ENCODE data around the gene USP6NL.

Gene USP6NL

DNA sequence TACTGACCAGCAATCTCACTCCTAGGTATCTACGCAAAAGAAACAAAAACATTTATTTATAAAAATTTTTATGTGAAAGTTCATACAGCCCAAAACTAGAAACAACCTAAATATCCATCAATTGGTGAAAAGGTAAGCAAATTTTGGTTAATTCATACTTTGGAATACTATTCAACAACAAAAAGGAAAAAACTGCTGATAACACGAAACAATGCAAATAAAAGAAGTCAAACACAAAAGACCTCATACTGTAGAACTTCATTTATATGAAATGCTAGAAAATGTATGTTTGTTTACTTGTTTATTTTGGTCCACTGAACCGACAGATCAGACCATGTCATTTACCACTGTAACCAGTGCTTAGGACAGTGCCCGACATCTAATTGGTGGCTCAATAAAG is 60.3 kb downstream of the USP6NL start:
- no peak for DNase-seq (ENCODE audit: low spot score)

DNA sequence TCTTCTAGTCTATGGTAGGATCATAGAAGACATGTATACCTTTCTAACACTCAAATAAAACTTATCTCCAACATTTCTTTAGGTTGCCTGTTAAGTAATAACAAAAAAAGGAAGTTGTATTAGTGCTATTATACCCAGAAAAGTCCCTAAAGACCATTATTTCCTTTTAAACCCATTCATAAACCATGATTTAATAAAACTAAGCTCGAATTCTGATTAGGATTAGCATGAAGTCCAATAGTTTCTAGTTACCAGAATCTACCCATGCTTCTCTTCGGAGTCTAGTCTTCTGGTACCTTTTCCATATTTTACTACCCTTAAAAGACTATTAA is 62.7 kb downstream of the USP6NL start:
- no peak for DNase-seq (ENCODE audit: low spot score)

DNA sequence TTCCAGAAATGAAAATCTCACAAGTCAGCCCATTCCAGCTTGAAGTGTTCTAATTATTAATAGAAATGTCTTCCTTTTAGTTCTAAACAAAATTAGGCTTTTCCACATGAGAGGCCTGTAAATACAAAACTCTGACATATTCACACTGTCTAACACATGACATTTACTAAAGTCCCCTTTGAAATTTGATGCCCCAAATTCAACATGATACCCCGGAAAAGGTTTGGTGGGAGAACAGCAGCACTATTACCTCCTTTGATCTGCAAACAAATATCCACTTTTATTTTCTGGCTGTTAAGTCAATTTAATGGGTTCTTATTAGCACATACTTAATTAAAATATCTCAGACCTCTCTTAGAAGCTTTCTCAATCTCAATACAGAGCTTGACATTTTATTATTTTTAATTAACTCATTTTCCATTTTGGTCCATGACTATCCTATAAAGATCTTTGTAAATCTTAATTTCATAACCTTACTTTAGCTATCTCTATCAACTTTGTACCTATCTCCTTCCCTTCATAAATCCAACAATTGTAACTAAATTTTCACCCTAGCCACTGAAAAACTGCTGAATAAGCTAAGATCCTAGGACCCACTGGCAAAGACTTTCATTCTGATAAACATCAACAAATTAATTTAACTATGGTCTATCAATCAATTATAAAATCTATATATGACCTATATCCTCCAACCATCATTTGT is 63.2 kb downstream of the USP6NL start:
- no peak for DNase-seq (ENCODE audit: low spot score)

DNA sequence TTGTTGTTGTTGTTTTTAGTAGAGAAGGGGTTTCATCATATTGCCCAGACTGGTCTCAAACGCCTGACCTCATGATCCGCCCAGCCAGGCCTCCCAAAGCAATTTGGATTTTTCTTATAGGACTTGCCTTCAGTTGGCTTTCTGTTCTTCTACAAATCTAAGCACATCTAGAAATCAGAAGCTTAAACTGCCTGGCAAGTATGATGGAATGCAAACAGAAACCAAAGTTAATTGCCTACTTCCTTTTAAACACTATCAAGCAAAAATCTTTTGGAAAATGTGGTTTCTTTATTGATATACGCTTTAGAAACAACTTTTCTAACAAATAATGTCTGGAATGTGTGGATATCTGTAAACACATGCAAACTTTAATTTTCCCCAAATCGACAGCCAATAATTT is 64.9 kb downstream of the USP6NL start:
- no peak for DNase-seq (ENCODE audit: low spot score)

DNA sequence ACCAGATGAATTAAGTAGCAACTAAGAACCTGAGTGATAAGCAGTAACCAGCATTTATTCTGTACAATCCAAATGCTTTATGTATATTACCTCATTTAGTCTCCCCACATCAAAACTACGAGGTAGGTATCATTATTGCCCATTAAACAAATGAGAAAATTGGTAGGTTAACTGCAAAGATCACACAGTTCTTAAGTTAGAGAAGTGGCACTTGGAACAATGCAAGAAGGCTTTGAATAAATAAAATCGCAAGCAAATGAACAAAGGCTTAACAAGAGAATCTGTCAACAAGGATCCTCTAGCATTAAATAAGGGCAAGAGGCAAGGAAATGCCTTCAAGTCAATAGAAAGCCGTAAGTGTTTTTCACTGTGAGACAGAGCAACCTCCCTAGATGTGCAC is 70.2 kb downstream of the USP6NL start:
- no peak for DNase-seq (ENCODE audit: low spot score)

DNA sequence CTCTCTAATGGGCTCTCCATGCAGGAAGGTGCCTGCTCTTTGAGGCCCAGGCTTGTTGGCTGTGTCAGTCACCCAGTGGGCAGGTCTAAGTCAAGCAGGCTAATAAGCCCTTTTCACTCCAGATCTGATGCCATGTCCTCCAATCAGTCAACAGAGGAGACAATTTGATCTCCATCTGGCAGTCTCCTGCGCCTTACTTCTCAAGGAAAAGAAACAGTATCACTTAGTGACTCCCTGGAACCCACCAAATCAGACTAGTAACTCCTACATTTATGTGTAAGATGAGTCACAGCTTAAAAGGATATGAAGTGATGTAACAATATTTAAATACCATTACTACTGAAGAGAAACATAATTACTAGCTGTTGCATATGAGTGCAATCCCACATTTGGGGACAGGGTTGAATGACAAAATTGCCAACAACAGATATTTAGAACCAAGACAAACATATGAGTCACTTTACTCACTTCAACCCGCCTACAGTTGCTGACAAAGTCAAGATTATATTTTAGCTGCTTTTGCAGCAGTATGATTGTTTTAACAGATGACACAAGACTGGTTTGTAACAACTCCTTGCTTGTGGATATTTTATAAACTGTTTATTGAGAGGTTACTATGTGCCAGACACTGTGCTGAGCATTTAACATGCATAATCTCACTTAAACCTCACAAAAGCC is 72.1 kb downstream of the USP6NL start:
- peak; percentile 65 for DNase-seq (ENCODE audit: low spot score)

DNA sequence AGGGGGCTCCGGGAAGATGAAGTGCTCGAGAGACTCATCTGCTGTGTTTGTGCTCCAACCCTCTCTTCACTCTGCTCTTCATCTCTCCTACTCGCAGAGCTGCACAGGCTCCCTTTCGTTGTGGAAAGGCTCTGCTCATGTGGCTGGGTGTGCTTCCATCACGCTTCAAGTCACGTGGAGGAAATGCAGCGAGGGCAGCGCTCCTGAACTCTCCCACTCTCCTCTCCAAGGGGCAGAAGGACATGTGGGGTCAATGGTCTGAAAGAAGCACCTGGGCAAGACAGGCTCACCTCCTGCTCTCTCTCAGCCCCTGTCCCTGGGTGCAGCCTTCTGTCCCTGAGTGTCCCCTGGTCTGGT is 72.6 kb downstream of the USP6NL start:
- no peak for DNase-seq (ENCODE audit: low spot score)

DNA sequence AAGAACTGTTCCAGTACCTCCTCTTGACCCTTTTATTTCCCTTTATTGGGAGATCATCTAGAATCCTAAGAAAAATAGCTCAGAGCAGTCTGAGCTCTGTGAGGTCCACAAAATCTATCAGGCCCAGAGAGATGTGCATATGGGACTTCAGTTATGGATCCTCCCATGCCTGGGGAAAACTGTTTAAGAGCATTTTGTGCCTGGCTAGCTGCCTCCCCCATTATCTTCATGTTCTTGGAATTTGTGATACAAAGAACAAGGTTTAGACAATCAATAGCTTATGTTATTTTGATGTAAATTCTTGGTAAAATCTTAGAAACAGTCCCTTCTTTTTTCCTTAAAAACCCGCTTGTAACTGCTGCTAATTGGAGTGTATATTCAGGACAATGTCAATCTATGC is 75.2 kb downstream of the USP6NL start:
- no peak for DNase-seq (ENCODE audit: low spot score)

DNA sequence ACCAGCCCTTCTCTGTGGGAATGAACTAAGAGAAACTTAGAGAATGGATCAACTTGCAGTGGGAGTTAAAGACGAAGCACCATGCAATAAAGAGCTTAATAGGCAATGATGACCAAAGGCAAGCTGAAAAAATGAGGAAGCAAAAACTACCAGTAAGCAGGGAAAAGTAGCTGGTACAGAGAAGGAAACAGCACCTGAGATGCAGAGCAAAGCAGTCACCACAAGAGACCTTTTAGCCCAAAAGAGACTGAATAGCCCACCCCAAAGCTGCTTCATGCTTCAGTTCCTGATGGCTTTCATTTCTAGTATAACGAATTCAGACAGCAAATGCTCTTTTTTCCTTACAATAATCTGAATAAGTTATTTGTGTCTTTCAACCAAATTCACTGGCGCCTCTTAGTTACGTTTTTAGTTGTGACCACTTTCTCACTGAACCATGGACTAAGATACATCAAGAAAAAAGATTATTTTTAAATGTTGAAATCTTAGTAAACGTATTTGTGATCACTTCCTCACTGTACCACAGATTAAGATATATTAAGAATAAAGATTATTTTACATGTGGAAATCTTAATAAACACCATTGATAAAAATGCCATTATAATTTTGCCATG is 76.0 kb downstream of the USP6NL start:
- DNase-seq (ENCODE audit: low spot score), result no peak

DNA sequence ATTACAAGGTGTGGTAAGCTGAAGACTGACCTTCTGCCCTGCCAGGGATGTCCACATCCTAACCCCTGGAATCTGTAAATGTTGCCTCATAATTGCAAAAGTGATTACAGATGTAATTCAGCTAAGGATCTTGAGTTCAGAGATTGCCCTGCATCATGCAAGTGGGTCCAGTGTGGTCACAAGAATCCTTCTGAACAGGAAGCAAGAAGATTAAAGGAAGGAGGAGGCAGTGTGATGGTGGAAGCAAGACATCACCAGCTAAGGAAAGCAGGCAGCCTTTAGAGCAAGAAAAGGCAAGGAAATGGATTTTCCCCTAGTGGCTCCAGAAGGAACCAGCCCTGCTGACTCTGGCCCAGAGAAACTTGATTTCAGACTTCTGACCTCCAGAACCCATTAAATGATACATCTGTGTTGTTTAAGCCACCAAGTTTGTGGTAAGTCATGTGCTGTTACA is 78.1 kb downstream of the USP6NL start:
- DNase-seq (ENCODE audit: low spot score), result peak; percentile 39

DNA sequence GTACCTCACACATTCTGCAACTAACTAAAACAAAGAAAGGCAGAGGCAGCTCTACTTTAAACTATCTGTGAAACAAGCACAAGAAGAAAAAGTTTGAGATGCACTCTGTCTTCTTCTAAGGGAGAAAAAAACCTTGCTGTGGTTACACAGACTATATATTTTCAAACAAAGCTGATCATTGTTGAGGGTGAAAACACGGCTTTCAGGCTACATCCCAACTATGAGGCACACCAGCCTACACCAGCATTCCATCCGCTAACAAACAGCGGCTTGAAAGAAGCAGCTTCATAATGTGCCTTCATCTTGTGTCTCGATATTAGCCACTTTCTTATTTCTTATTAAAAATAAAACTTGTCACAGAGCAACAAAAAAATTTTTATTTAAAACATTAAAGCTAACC is 79.1 kb downstream of the USP6NL start:
- no peak for DNase-seq (ENCODE audit: low spot score)

DNA sequence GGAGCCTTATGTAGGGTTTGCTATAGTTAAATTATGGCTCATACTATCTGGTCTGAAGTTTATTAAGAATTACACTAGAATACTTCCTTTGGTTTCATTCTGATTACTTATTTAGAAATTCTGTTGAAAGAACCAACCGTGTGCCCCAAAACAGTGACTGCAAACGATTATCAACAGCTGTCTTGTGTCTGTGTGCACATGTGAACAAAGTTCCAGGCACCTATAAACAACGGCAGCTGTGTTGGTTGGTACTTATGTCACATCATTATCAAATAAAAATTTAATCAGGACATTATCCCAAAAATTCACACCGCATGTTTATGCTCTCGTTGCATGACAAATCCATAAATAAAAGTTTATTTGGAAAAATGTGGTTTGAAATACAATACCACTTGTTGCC is 80.6 kb downstream of the USP6NL start:
- no peak for DNase-seq (ENCODE audit: low spot score)

DNA sequence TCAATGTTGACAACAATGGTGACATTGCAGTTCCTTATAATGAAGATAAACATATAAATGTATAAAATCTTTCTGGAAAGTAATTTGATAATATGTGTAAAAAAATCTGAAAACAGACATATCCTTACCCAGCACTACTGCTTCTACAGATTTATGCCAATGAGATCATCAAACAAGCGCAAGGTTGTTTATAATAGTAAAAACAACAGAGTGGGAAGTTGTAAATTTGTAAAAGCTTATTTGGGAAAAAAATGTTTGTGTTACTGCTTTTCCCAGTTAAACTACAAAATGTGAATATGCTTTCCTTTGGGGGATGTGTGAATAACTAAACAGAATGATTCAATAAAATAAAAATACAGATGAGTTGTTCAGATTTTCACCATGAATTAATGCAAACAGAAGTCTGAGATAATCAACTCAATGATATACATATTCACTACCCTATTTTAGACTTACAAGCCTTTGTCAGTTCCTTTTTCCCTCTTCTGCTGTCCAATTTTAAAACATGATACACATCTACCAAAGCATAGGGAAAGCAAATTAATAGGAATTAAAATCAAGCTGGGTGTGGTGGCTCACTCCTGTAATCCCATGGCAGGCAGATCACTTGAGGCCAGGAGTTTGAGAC is 82.1 kb downstream of the USP6NL start:
- no peak for DNase-seq (ENCODE audit: low spot score)

DNA sequence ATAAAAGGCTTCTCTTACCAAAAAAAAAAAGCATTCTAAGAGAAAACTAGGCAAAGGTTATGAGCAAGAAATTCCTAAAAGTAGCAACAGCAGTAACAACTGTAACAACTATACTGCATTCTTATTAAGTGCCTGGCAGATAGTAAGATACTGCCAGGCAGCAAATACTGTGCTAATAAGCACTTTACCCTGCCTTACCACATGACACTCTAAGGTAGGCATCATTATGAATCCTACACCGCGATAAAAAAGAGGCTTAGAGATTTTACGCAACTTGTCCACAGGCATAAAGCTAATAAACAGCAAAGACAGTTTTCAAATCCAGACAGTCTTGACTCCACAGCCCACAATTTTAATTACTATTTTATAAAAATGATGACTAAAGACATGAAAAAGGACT is 83.2 kb downstream of the USP6NL start:
- no peak for DNase-seq (ENCODE audit: low spot score)

DNA sequence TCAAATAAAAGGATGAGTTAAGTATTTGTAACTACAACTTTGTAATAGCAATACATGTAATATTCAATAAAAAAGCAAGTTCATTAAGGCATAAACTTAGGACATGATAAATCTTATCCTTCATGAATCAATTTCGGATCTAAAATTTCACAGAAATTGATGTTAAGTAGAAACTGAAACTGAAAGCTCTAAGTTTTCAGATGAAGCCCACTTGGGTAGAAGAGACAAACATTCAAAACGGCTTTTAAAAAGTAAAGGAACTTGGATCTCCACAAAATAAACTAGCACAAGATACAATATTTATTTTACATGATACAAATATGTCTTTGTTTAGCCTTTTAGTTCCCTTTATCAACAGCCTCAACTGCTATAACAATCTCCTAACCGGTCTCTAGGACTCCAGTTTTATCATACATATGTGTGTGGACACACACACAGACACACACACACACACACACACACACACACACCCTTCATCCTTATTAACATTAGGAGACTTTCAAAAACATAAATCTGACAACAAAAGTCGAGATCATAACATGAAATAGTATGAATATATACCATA is 83.7 kb downstream of the USP6NL start:
- no peak for DNase-seq (ENCODE audit: low spot score)

DNA sequence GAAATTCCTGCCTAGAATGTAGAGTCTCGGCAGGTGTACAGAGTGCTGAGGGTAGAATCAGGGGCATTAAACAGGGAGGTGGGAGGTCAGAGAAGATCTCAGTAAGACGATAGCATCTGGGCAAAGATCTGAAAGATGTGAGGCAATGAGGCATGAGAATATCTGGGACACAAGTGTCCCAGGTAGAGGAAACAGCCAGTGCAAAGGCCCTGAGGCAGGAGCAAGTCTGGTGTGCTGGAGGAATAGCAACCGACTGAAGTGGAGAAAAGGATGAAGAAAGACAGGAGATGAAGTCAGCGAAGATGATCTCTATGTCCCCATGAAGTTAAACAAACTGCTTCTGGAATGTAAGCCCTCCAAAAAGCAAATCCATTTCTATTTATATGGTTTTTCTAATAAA is 84.4 kb downstream of the USP6NL start:
- DNase-seq (ENCODE audit: low spot score), result no peak

DNA sequence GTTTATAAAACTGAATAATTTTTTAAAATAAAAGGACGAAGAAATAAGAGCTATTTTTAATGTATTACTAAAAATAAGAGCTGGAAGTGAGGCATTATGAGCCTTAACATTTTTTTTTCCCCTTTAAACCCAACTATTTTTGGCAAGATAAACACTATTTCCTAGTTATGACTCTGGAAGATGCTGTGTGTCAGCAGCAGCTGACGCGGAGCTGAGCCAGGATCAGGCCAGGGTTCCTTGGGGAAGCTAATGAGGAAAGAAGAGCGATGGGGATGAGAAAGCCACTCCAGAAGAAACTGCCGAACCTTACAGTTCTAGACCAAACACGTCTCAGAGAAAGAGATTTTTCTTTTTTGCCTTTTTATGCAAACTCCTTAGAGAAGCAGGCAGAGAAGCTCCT is 85.9 kb downstream of the USP6NL start:
- DNase-seq (ENCODE audit: low spot score), result no peak

DNA sequence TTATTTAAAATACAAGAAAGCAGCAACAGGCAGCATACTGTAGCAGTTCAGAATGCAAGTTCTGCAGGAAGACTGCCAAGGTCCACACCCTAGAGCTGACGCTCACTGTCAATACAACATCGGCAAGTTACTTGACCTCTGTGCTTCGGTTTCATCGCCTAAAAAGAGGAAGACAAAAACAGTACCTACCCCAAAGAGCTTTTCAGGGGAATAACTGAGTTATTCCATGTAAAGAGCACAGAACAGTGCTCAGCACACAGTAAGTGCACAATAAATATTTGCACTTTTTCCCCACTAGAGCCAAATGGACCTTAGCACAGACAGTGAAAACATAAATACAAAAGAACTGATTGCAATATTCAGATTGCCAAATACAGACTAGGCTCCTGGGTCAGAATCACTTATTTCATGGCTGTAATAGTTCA is 88.6 kb downstream of the USP6NL start:
- no peak for DNase-seq (ENCODE audit: low spot score)

DNA sequence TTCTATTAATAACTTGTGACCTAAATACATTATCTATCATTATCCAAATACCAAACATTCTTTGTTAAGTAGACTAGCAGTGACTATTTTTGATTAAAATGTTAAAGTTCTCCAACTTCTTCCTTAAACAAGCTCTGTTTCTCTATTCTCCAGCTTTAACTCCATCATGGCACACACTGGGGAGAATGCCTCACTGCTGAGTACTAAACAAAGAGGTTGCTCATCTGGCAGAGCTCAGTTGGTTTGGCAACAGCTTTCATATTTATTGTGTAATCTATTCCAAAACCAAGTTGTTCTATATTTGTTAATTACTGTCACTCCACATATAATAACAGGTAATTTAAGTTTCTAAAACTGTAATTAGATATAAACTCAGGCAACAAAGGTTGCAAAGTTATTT is 89.6 kb downstream of the USP6NL start:
- DNase-seq (ENCODE audit: low spot score), result no peak

DNA sequence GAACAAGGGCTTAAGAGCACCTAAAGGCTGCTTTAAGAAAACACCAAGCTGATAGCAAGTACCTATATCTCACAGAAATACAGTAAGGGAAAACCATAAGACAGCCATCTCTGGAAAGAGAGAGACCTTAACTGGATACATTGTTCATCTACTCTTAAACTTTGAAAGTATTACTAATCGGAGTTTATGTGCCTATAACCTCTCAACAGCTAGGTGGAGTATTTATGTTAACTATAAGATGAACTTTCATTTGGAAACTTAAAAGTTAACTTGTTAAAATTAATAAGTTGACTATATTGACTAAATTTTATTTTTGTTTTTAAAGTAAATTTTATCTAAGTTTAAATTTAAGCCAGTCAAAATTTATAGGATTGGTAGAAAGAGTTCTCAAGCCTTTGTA is 90.6 kb downstream of the USP6NL start:
- no peak for DNase-seq (ENCODE audit: low spot score)

DNA sequence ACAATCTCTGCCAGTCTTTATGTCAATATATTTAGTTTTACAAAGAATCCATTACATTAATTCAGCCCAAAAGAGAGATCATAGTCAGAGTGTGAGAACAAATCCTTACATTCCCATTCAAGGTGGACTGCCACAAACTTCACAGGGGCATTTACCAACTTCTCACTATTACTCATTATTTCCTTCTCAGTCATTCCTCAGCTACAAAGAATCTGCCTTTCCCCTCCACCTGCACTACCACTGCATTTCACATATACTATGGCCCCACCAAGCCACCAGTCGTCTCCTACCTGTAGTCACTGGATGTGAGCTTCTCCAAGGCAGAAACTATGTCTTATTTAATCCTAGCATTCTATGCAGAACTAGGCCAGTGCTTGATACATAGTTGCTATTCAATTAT is 94.3 kb downstream of the USP6NL start:
- no peak for DNase-seq (ENCODE audit: low spot score)

DNA sequence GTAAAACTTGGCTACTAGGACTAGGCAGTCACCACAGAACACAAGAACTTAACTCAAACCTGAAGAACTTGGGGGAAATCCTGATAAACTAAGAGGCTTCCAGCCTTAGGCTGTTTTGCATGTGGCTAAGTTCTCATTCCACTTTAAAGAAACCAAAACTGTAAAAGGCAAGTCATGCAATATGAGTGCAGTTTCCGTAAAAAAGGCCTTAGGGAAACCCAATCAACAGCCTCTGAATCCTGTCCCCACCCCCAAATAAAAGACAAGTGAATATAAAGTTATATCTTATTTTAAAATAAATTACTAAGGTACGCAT is 95.1 kb downstream of the USP6NL start:
- no peak for DNase-seq (ENCODE audit: low spot score)
